GM23338 (cell line): Measurements from ENCODE around the gene METRN. TPM values are rescaled to one million over a fixed set of nuclear protein-coding genes. Genes with fewer than 3 reads are reported as not detected.

Experiments used
- ATAC-seq: fragments of 200-7000 bp; cut with Tn5 transposase; 3 replicates; pipeline ENCODE4 v1.9.1; 2020
- DNase-seq: peaks from one replicate; pipeline ENCODE4 v3.0.0-alpha.2; 2015; ENCODE audit warnings: low spot score
- H2AFZ ChIP-seq: fragments of 200-600 bp; sonication (generic); 2 replicates; pipeline ENCODE4 v1.8.0; 2016; ENCODE audit warnings: antibody characterized with exemption, mild to moderate bottlenecking, moderate library complexity
- H3F3A ChIP-seq: fragments of 200-600 bp; sonication (generic); replicated peaks from 2 replicates; pipeline ENCODE4 v1.8.0; 2017; ENCODE audit warnings: antibody characterized with exemption, mixed run types, low read depth
- H3K27ac ChIP-seq: fragments of 200-600 bp; sonication (generic); 2 replicates; pipeline ENCODE4 v1.6.1; 2016; ENCODE audit warnings: low read depth
- H3K27me3 ChIP-seq: fragments of 200-600 bp; sonication (generic); 2 replicates; pipeline ENCODE4 v1.8.0; 2016; ENCODE audit warnings: mild to moderate bottlenecking, mixed run types, moderate library complexity; ENCODE audit not compliant: insufficient read depth
- H3K36me3 ChIP-seq: fragments of 200-600 bp; sonication (generic); 2 replicates; pipeline ENCODE4 v1.8.0; 2016; ENCODE audit warnings: mild to moderate bottlenecking; ENCODE audit not compliant: insufficient read depth
- H3K4me1 ChIP-seq: fragments of 200-600 bp; sonication (generic); 2 replicates; pipeline ENCODE4 v1.8.0; 2016; ENCODE audit warnings: mild to moderate bottlenecking, moderate library complexity; ENCODE audit not compliant: insufficient read depth
- H3K4me2 ChIP-seq: fragments of 200-600 bp; sonication (generic); 2 replicates; pipeline ENCODE4 v1.7.1; 2017; ENCODE audit warnings: mixed run types
- H3K4me3 ChIP-seq: fragments of 200-600 bp; sonication (generic); 2 replicates; pipeline ENCODE4 v1.6.1; 2016; ENCODE audit warnings: mixed run types
- H3K79me2 ChIP-seq: fragments of 200-600 bp; sonication (generic); replicated peaks from 2 replicates; pipeline ENCODE4 v1.8.0; 2017; ENCODE audit warnings: mild to moderate bottlenecking; ENCODE audit not compliant: insufficient read depth
- H3K9me2 ChIP-seq: fragments of 200-600 bp; sonication (generic); 2 replicates; pipeline ENCODE4 v1.8.0; 2017; ENCODE audit not compliant: insufficient read depth
- H4K20me1 ChIP-seq: fragments of 200-600 bp; sonication (generic); replicated peaks from 2 replicates; pipeline ENCODE4 v1.8.0; 2017; ENCODE audit warnings: mild to moderate bottlenecking; ENCODE audit not compliant: insufficient read depth
- H3K27ac Mint-ChIP-seq: 2 replicates; pipeline ENCODE4 v1.8.0; 2020; ENCODE audit warnings: inconsistent platforms, mild to moderate bottlenecking, moderate library complexity, mixed read lengths
- H3K27me3 Mint-ChIP-seq: 3 replicates; pipeline ENCODE4 v1.8.0; 2022; ENCODE audit warnings: low read depth, mild to moderate bottlenecking, moderate library complexity, mixed read lengths, inconsistent platforms; ENCODE audit not compliant: insufficient read depth, poor library complexity
- H3K36me3 Mint-ChIP-seq: 3 replicates; pipeline ENCODE4 v1.8.0; 2021; ENCODE audit warnings: low read depth, mild to moderate bottlenecking, inconsistent platforms, moderate library complexity, mixed read lengths
- H3K4me1 Mint-ChIP-seq: 3 replicates; pipeline ENCODE4 v1.8.0; 2020; ENCODE audit warnings: mild to moderate bottlenecking, inconsistent platforms, mixed read lengths
- H3K4me3 Mint-ChIP-seq: 3 replicates; pipeline ENCODE4 v1.8.0; 2021; ENCODE audit warnings: moderate library complexity, mild to moderate bottlenecking, inconsistent platforms, mixed read lengths
- H3K9me3 Mint-ChIP-seq: 3 replicates; pipeline ENCODE4 v1.8.0; 2020; ENCODE audit warnings: moderate library complexity, mild to moderate bottlenecking, inconsistent platforms, mixed read lengths
- EZH2 ChIP-seq: fragments of 200-600 bp; sonication (generic); IDR thresholded peaks from one replicate; pipeline ENCODE4 v1.8.0; 2017; ENCODE audit warnings: antibody characterized with exemption, mild to moderate bottlenecking, low read depth; ENCODE audit not compliant: unreplicated experiment
- STAT1 ChIP-seq: IDR thresholded peaks from one replicate; pipeline ENCODE4 v1.6.1; 2016; ENCODE audit warnings: antibody characterized with exemption; ENCODE audit not compliant: unreplicated experiment
- ZNF331 ChIP-seq: fragments of 250-450 bp; sonication (Bioruptor Pico); IDR thresholded peaks from 2 replicates; pipeline ENCODE4 v1.5.0; 2020; ENCODE audit warnings: low read depth, mild to moderate bottlenecking, moderate library complexity
- polyA plus RNA-seq: library from polyadenylated mRNA; unstranded; fragments of >200 nt; fragmentation: Nextera tagmentation; extraction: Ambion mirVana; gene quantifications from 2 replicates; pipeline ENCODE4 v1.2.1, GENCODE V29; 2016
- total RNA-seq: library from RNA; depleted of rRNA; stranded (reverse); fragments of >200 nt; shearing (Covaris generic); gene quantifications from 2 replicates; pipeline ENCODE4 v1.2.3, GENCODE V29; 2014
- TF ChIP-seq, protein P1 (sequence below): fragments of 250-450 bp; sonication (Bioruptor Pico); IDR thresholded peaks from 2 replicates; pipeline ENCODE4 v1.5.0; 2020; ENCODE audit warnings: mild to moderate bottlenecking, moderate library complexity
- TF ChIP-seq, protein P2 (sequence below): IDR thresholded peaks from one replicate; pipeline ENCODE4 v1.6.1; 2018; ENCODE audit warnings: antibody characterized with exemption; ENCODE audit not compliant: unreplicated experiment

METRN gene
- total and polyA plus RNA-seq, 2 experiments from 2014 or later: 18.7 to 33.0 TPM

DNA sequence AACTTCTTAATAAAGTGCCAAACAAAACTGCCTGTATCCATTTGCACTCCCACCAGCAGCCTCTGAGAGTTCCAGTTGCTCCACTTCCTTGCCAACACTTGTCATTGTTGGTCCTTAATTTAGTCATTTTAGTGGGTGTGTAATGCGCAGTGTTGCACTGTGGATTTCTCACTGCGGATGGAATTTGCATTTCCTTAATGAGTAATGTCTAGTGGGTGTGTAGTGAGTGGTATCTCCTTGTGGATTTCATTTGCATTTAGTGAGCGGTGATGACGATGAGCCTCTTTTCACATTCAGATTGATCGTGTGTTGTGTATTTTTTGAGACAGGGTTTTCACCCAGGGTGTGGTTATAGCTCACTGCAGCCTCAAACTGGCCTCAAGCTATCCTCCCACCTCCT lies 41.5 kb downstream of the METRN start (continued):
- TF ChIP-seq, protein P1, sequence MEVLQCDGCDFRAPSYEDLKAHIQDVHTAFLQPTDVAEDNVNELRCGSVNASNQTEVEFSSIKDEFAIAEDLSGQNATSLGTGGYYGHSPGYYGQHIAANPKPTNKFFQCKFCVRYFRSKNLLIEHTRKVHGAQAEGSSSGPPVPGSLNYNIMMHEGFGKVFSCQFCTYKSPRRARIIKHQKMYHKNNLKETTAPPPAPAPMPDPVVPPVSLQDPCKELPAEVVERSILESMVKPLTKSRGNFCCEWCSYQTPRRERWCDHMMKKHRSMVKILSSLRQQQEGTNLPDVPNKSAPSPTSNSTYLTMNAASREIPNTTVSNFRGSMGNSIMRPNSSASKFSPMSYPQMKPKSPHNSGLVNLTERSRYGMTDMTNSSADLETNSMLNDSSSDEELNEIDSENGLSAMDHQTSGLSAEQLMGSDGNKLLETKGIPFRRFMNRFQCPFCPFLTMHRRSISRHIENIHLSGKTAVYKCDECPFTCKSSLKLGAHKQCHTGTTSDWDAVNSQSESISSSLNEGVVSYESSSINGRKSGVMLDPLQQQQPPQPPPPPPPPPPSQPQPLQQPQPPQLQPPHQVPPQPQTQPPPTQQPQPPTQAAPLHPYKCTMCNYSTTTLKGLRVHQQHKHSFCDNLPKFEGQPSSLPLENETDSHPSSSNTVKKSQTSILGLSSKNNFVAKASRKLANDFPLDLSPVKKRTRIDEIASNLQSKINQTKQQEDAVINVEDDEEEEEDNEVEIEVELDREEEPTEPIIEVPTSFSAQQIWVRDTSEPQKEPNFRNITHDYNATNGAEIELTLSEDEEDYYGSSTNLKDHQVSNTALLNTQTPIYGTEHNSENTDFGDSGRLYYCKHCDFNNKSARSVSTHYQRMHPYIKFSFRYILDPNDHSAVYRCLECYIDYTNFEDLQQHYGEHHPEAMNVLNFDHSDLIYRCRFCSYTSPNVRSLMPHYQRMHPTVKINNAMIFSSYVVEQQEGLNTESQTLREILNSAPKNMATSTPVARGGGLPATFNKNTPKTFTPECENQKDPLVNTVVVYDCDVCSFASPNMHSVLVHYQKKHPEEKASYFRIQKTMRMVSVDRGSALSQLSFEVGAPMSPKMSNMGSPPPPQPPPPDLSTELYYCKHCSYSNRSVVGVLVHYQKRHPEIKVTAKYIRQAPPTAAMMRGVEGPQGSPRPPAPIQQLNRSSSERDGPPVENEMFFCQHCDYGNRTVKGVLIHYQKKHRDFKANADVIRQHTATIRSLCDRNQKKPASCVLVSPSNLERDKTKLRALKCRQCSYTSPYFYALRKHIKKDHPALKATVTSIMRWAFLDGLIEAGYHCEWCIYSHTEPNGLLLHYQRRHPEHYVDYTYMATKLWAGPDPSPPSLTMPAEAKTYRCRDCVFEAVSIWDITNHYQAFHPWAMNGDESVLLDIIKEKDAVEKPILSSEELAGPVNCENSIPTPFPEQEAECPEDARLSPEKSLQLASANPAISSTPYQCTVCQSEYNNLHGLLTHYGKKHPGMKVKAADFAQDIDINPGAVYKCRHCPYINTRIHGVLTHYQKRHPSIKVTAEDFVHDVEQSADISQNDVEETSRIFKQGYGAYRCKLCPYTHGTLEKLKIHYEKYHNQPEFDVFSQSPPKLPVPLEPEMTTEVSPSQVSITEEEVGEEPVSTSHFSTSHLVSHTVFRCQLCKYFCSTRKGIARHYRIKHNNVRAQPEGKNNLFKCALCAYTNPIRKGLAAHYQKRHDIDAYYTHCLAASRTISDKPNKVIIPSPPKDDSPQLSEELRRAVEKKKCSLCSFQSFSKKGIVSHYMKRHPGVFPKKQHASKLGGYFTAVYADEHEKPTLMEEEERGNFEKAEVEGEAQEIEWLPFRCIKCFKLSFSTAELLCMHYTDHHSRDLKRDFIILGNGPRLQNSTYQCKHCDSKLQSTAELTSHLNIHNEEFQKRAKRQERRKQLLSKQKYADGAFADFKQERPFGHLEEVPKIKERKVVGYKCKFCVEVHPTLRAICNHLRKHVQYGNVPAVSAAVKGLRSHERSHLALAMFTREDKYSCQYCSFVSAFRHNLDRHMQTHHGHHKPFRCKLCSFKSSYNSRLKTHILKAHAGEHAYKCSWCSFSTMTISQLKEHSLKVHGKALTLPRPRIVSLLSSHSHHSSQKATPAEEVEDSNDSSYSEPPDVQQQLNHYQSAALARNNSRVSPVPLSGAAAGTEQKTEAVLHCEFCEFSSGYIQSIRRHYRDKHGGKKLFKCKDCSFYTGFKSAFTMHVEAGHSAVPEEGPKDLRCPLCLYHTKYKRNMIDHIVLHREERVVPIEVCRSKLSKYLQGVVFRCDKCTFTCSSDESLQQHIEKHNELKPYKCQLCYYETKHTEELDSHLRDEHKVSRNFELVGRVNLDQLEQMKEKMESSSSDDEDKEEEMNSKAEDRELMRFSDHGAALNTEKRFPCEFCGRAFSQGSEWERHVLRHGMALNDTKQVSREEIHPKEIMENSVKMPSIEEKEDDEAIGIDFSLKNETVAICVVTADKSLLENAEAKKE: no peak

DNA sequence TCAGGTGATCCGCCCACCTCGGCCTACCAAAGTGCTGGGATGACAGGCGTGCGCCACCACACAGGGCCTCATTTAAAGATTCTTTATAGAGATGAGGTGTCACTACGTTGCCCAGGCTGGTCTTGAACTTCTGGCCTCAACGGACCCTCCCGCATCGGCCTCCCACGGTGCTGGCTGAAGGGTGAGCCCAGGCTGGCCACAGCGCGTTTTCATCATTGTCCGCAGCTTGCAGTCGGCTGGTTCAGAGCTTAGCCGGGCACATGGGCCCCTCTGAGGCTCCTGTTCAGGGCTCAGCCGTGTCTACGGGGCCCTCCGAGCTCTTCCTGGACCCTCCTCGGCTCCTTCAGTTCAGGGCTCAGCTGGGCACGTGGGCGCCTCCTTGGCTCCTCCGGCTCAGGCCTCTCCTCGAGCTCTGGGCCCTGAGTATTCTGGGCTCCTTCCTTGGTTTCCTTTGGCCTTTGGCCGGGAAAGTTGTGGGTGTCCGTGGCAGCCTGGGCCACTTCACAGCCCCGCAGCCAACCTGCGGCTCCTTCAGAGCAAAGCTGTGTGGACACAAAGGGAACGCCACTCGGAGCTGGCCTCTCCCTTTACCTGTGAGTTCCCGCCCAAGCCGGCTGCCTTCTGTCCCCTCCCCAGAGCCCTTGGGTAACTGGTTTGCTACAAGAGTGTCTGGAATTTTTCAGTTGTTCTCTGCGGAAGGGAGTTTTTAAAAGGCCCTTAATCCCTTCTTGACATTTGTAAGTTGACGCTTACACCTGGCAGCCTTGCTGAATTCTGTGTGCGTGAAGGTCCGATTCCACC lies 44.4 kb downstream of the METRN start:
- Histone ChIP-seq H4K20me1 (no peaks in the 10 kb centered on the region), H3K36me3 (no peaks in the 10 kb centered on the region), H3K9me2 (no peaks in the 10 kb centered on the region), H3K79me2 (no peaks in the 10 kb centered on the region), H2AFZ (no peak overlapping the region), H3K4me3 (no peak overlapping the region), H3K4me1 (no peaks in the 10 kb centered on the region), H3K4me2 (no peak overlapping the region), H3K27ac (0 out of 2 replicates have a peak overlapping the region, but pooled peaks have one; percentile 19), H3F3A (no peaks in the 10 kb centered on the region), H3K27me3 (no peaks in the 10 kb centered on the region)
- peaks cover 12% of the 10 kb centered on the region for H3K27me3 Mint-ChIP-seq
- H3K4me3 Mint-ChIP-seq: no peak overlapping the region
- peak; percentile 29 for ATAC-seq
- no peak overlapping the region; the same call in 1 of the 2 replicates for H3K27ac Mint-ChIP-seq
- H3K4me1 Mint-ChIP-seq: no peaks in the 10 kb centered on the region; the same call in 1 of the 3 replicates
- no peaks in the 10 kb centered on the region; the same call in 1 of the 3 replicates for H3K9me3 Mint-ChIP-seq
- no peaks in the 10 kb centered on the region for H3K36me3 Mint-ChIP-seq
- DNase-seq: no peak
- TF ChIP-seq EZH2 (no peak), STAT1 (no peak), ZNF331 (CRISPR knock-in tag) (no peak)
- TF ChIP-seq, protein P2, sequence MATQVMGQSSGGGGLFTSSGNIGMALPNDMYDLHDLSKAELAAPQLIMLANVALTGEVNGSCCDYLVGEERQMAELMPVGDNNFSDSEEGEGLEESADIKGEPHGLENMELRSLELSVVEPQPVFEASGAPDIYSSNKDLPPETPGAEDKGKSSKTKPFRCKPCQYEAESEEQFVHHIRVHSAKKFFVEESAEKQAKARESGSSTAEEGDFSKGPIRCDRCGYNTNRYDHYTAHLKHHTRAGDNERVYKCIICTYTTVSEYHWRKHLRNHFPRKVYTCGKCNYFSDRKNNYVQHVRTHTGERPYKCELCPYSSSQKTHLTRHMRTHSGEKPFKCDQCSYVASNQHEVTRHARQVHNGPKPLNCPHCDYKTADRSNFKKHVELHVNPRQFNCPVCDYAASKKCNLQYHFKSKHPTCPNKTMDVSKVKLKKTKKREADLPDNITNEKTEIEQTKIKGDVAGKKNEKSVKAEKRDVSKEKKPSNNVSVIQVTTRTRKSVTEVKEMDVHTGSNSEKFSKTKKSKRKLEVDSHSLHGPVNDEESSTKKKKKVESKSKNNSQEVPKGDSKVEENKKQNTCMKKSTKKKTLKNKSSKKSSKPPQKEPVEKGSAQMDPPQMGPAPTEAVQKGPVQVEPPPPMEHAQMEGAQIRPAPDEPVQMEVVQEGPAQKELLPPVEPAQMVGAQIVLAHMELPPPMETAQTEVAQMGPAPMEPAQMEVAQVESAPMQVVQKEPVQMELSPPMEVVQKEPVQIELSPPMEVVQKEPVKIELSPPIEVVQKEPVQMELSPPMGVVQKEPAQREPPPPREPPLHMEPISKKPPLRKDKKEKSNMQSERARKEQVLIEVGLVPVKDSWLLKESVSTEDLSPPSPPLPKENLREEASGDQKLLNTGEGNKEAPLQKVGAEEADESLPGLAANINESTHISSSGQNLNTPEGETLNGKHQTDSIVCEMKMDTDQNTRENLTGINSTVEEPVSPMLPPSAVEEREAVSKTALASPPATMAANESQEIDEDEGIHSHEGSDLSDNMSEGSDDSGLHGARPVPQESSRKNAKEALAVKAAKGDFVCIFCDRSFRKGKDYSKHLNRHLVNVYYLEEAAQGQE: no peak
